NCI-H2196 (cell line): Measurements from ENCODE around the gene ADGRL3.

Experiments used
- DNase-seq: peaks from one replicate; lab custom pipeline; 2025; ENCODE audit not compliant: unreplicated experiment; lab: John Stamatoyannopoulos, UW

The ADGRL3 gene

GRCh38 chr4:61531188-61531587 lies 331.1 kb downstream of the ADGRL3 start:
- no peak for DNase-seq

- DNase-seq = no peak
These were observed 332.3 kb downstream of the ADGRL3 start for GRCh38 chr4:61532336-61533000.

DNA sequence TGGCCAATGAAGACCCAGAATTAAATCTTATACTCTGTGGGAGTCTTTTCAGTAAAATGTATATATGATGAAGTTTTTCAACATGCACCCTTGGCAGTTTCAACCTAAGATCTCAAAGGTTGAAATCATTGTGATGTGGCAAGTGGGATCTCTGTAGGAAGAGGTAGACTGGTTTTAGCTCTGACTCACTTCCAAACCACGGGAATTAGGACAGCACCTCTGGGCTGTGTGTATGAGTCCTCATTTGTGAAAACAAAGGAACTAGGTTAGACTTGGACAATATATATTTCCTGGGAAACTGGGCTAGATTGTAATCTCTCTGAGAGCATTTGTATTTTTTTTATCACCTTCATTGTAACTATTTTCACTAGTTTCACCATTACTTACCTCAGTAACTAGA lies 333.0 kb downstream of the ADGRL3 start:
- no peak for DNase-seq

DNA sequence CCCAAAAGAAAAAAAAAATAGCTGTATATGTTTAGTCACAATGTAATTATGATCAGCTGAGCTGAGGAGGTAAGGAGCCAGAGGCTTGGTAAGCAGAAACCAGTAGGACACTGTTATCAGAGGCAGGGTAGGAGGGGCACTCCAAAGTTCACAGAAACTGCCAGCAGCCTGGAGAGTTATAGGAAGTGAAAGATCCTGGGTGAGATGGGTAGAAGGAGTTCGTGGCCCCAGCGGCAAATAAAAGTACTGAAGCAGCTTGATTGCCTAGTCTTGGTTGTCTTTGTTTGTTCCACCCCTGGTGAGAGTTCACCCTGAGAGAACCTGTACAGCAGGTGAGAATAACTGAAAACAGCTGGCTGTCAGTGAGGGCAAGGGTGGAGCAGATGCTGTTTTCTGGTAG lies 340.8 kb downstream of the ADGRL3 start:
- no peak for DNase-seq

GRCh38 chr4:61541459-61541858 lies 341.3 kb downstream of the ADGRL3 start:
- DNase-seq = no peak

GRCh38 chr4:61543976-61544375 lies 343.9 kb downstream of the ADGRL3 start:
- DNase-seq = no peak

DNA sequence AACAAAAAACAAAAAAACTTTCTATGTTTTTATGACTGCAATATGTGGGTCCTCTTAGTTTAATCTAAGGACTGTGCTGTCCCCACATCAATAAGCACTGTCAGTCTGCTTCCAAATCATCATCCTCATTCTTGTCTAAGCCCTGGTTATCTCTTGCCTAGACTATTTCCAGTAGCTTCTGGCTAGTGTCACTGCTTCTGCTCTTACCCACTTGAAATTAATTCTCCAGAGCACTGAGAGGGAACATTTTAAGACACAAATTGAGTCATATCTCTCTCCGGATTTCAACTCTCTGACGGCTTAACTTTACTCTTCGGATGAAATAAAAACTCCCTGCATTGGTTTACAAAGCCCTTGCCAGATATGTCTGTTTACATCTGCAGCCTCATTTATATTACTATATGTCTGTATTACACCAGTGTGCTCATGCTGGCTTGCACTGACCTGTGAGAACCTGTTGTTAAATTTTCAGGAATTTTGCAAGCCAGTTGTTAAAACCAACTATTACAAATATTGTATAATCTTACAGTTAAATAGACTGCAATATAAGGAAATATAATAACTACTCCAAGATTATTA lies 345.9 kb downstream of the ADGRL3 start:
- DNase-seq = no peak

GRCh38 chr4:61549336-61549735 lies 349.2 kb downstream of the ADGRL3 start:
- no peak for DNase-seq

DNA sequence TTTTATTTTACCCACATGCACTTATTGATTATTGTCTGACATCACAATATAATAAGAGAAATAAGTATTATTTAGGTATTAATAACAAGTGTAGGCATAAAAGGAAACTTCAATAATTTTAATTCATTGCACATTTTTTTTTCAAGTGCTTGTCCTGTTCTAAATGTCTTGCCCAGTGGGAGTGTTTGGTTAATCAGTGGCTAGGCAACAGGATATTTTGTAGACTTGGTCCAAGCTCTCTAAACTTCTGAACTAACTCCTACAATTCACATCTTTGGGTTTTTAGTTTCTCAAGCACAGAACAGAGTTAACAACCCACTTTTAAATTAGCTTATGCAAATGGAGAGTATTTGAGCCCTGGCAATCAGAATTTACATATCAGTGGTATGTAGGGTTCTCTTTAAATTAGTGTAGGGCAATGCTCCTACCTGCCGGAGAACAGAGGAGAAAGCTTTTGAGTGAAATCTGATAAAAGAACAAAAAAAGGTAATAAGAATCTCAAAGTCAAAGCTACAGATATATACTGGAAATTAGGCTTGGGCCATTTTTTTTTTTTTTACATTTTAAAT lies 353.5 kb downstream of the ADGRL3 start:
- DNase-seq = no peak

GRCh38 chr4:61555789-61556188 lies 355.7 kb downstream of the ADGRL3 start:
- DNase-seq = no peak

- no peak for DNase-seq
These were observed 356.2 kb downstream of the ADGRL3 start for GRCh38 chr4:61556277-61556676.

DNA sequence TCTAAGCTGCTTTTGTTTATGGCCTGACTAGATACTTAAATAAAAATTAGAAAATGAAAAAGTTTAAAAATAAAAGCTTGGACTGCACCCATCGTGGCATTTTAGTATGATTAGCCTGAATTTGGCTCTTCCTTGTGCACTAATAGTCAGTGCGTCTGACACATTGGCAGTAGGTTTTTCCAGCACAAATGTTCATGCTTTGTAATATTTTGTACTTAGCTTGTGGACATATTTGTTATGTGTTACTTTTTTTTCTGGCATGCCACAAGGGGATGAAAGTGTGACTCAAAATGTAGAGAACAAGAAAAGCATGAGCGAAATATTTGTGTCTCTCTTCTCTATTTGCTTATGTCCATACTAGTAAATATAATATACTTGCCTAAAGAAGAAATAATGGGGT lies 359.3 kb downstream of the ADGRL3 start:
- no peak for DNase-seq

DNA sequence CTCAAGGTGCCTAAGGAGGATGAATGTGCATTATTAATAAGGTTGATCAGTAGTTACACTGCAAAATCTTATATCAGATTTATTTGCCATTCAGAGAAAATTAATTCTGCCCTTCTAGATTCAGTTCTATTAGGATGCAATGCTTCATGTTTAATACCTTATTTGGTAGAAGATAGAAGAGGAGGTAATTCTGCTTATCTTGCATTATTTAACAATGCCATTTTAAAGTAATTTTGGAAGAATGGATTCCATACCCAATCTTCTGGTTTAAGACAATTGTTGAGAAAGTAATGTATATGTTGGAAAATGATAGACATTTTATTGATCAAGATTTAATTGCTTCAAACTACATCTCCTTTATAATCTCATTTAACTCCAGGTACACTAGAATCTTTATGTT lies 360.9 kb downstream of the ADGRL3 start:
- DNase-seq = no peak

DNA sequence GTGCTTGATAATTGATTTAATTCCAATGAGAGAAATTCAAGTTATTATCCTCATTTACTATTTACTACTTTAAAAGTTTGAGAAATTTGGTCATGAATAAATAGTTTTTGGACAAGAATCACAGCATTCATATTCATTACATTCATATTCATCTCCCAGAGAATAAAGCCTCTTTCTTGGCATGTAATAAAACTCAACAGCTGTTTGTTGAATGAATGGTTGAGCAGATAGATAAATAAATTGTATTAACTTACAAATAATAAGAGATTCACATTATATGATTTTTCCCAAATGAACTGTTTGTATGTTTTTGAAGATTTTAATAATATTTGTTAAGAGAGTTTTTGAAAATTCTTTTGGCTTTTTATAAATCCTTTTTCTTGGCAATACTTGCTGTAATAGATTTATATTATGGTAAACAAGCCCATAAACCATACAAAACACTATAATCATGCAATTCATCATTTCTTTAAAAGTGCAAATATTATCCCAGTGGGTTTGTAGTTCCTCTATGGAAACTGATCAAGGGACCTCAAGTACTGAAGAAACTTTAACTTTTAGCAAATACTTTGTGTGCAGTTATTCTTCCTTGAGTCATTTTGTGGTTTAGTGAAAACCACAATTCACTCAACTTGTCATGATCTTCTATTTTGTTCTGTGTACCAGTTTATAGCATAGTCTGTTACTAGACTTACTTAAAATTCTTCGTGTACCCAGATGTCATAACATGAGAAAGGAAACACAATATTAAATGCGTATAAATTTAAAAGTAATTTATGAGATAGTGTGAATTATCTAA lies 371.8 kb downstream of the ADGRL3 start:
- DNase-seq = no peak

DNA sequence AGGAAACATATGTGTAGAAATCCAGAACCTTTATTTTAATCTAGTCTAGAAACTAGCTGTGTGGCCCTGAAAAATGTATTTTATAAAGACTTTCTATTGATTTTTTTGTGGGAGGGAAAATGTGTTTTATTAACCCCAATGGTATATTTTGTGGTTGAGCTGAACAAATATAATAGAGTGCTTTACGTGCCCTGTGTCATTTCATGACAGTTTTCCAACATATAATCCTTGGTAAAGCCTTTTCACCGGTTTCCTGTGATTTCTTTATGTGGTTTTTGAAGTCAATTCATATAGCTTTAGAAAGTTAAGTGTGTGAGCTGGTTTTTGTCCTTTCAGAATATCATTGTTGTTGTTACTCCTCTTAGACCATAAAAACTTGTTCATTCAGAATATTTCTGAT lies 375.7 kb downstream of the ADGRL3 start:
- DNase-seq = no peak

DNA sequence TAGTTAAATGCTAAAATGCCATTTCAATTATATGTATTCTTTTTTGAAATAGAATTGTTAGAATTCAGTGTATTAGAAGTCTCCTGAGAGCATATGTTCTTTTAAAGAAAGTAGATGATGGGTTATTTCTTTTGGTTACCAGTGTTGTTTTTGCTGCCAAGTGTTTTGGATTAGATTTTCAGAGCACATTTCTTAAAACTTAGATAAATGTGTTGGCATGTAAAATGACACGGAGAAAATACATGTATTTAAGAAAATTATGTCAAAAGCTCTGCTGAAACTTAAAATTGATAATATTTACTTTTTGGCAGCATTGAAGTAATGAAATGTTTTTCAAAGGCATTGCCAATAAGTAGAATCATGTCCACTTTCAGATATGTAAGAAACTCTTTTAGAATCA lies 379.7 kb downstream of the ADGRL3 start:
- DNase-seq = no peak

DNA sequence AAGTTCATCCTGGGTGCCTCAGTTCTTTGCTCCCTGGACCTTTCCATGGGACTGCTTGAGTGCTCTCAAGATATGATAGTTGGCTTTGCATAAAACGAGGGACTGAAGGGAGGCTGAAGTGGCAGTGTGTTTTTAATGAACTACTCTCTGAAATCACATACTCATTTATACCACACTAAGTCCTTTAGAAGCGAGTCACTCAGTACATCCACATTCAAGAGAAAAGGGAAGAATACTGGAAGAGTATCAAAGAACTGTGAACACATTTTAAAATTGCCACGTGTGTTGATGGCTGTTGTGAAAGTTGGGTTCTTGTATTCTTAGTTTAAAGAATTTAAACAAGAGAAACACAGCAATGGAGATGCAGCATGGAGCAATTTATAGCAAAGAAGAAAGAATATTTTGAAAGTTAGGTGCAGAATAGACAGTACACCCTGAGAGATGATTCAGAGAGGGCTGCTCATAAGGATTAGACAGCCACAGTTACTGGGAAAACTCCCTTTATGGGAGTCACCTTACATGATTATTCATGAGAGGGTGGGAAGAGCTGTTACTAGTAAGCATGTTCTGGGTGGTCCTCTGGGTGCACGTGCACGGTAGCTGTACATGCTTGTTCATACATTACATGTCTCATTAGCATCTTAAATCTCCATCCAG lies 380.7 kb downstream of the ADGRL3 start:
- no peak for DNase-seq

DNA sequence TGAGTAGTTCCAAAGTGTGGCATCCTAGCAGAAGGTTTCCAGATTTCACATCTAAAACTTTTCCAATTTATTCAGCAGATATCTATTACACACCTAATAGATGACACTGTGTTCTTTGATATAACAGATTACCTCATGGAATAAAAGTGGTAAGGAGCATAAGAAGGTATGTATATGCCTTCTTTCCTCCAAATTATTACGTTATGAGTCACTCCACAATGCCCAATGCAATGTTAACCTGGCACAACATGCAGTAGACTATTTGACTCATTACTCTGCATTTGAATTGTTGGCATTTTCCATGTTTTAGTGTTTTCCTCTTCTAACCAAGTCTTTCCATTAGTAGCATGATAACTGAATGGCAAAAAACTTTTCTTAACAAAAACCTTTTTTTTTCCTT lies 383.6 kb downstream of the ADGRL3 start:
- no peak for DNase-seq

DNA sequence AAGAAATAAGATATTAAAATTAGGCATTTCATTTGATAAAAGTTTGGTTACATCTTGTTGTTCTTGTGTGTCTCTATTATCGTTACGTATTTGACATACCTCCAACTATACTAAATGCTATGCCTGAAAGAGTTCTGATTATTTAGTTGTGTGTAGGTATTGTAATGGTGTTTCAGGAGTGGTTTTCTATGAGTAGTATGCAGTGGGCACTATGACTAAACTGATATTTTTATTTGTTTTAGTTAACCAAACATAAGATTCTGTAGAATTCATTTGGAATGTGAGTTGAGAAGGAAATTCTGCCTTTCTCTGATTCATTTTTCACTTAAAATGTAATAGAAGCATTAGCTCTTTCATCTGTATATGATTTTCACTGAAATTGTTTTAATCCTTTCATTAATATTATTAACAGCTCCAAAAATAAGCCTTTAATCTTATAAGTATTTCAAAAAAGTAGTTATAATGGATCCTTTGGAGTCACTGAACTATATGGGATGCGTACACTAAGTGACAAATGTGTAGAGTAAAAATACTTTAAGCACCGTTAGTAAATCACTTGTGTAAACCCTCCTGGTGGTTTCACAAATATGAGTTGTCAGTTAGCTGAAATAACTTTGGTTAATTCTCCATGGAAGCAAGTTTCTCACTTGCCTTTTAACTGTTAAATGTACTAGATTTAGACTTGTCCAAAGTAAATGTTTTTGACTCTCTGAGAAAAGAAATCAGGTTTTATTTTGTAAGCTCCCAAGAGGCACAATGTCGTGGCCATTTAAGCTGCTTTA lies 388.7 kb downstream of the ADGRL3 start:
- DNase-seq = no peak

DNA sequence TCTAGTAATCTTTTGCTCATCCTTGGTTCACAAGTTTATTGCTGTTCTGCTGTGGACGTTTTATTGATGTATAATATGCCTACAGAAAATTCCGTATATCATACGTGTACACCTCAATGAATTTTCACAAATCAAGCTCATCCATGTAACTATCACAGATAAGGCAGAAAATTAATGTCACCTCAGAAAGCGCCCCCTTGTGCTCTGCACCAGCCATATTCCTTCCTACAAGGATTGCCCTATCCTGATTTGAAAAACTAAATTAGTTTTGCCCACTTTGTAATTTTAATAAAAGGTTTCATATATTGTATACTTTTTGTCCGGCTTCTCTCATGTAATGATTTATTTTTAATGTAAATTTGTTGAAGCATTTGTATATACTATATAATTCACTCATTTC lies 390.8 kb downstream of the ADGRL3 start:
- no peak for DNase-seq
